Esophagus muscularis mucosa (tissue), 3 donors: Measurements from ENCODE around the gene MAP6.

Experiments used
- CTCF ChIP-seq, 3 experiments: fragments of 200-600 bp in 2 of 3; fragments of 450-650 bp in 1 of 3; sonication (generic) in 2 of 3; IDR thresholded peaks; one replicate each; pipeline ENCODE4 v1.5.1; 2017 to 2019; ENCODE audit warnings: antibody characterized with exemption in 3 of 3, mild to moderate bottlenecking in 2 of 3, moderate library complexity in 1 of 3
- POLR2A ChIP-seq: fragments of 450-650 bp; IDR thresholded peaks from one replicate; pipeline ENCODE4 v1.6.1; 2017; ENCODE audit warnings: antibody characterized with exemption, moderate library complexity, mild to moderate bottlenecking, low read depth
- POLR2AphosphoS5 ChIP-seq, 2 donors: sonication (generic); formaldehyde crosslinking; IDR thresholded peaks; one replicate each; pipeline ENCODE4 v1.6.1; 2017; ENCODE audit warnings: antibody characterized with exemption in 2 of 2

DNA sequence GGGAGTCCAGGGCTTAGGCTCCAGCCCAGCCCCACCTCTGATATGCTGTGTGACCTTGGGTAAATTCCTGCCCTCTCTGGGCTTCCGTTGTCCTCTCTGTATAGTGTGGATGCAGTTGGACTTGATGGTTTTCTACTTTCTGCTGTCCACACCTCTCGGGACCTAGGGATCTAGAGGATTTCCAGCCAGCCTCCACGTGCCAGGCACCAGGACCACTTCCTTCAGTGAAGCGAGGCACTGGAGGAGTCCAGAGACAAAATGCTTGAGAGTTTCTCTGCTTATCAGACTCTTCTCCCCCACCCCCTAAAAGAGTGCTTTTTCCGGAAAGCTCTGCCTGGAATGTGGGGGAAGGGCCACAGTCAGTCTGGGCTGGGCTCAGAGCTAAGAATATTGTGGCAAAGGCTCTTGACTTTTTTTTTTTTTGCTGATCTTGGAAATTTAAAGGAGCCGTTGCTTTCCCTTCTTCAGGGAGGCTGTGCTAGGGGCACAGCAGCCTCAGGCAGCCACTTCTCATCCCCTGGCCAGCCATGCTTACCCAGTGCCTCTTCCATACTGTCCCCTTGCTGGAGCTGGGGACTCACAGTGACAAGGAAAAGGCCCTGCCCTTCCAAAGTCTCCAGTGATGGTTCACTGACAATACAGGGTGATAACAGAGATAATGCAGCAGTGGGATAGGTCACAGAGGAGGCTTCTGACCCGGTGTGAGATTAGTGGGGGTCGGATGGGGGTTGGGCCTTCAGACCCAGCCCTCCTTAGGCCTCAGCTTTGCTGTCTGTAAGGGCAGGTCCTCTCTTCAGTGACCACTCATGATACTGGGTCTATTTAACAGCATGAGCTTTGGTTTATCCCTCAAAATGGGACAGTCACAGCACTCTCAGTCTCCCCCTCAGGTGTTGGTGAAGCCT, 109.6 kb downstream of the MAP6 start:
- TF ChIP-seq POLR2A (no peak), CTCF (IDR thresholded peaks at IDR 0.05) (no peak), POLR2AphosphoS5 (IDR thresholded peaks at IDR 0.05) (peak; percentile 56 to 80)
